HFF-Myc (cell line): ENCODE results near the gene PRDM15.
A peak's percentile ranks its signal among the peaks of the same experiment; 100 is the strongest.

Experiments
- DNase-seq: peaks from one replicate; pipeline ENCODE4 v3.0.0-alpha.2; 2011; ENCODE audit warnings: low read depth; ENCODE audit errors: extremely low read depth
- H3K4me3 ChIP-seq: replicated peaks from 2 replicates; pipeline ENCODE4 v1.5.1; 2011; ENCODE audit warnings: low read depth, mild to moderate bottlenecking, control low read depth, low read length
- TF ChIP-seq, protein P1 (sequence below): IDR thresholded peaks from 2 replicates; pipeline ENCODE4 v1.5.1; 2012; ENCODE audit warnings: mild to moderate bottlenecking, low read depth, low read length, control low read depth; ENCODE audit errors: missing control alignments

The PRDM15 gene

DNA sequence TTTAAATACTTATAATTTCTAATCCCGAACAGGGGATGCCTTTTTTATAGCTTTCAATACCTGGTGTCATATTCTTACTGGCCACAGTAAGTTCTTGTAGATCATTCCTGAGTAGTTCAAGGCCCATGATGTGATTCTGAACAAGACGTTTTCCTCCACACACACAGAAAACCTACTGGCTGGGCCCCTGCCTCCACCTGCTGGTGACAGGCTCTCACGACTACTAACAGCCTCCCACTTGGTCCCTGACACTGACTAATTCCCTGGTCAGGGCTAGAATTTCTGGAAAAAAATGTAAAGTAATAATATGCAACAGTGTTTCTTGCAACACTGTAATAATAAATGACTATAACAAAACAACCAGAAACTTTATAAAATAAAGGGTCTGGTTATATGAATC lies 61.9 kb downstream of the PRDM15 start:
- H3K4me3 ChIP-seq = no peak overlapping the region
- TF ChIP-seq, protein P1, sequence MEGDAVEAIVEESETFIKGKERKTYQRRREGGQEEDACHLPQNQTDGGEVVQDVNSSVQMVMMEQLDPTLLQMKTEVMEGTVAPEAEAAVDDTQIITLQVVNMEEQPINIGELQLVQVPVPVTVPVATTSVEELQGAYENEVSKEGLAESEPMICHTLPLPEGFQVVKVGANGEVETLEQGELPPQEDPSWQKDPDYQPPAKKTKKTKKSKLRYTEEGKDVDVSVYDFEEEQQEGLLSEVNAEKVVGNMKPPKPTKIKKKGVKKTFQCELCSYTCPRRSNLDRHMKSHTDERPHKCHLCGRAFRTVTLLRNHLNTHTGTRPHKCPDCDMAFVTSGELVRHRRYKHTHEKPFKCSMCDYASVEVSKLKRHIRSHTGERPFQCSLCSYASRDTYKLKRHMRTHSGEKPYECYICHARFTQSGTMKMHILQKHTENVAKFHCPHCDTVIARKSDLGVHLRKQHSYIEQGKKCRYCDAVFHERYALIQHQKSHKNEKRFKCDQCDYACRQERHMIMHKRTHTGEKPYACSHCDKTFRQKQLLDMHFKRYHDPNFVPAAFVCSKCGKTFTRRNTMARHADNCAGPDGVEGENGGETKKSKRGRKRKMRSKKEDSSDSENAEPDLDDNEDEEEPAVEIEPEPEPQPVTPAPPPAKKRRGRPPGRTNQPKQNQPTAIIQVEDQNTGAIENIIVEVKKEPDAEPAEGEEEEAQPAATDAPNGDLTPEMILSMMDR = peak; percentile 85
- DNase-seq = peak; percentile 36

DNA sequence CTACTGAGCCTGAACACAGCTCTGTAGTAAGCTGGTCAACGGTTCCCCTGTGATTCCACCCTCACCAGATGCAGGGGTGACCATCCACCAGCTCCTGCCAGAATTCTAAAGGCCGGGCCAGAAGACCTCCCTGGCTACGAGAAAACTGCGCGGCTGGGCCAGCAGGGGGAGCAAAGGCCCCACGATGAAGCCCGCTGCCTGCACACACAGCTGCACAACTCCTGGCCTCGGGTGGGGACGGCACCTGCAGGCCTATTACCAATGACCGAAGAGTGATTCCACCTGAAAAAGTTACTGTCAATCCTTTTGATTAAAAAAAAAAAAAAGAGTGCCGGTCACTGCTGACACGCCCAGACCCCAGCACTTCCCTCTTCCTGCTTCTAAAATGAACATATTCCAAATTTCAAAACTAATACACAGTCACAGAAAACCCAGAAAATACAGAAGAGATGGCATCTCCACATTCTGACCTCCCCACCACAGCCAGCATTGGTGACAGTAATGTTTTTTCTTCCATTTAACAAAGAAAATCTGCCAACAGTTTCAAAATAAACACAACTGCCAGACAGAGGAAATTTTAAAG lies 62.5 kb downstream of the PRDM15 start:
- no peak overlapping the region for H3K4me3 ChIP-seq
- TF ChIP-seq, protein P1 = peak; percentile 86
- peak; percentile 7 for DNase-seq

DNA sequence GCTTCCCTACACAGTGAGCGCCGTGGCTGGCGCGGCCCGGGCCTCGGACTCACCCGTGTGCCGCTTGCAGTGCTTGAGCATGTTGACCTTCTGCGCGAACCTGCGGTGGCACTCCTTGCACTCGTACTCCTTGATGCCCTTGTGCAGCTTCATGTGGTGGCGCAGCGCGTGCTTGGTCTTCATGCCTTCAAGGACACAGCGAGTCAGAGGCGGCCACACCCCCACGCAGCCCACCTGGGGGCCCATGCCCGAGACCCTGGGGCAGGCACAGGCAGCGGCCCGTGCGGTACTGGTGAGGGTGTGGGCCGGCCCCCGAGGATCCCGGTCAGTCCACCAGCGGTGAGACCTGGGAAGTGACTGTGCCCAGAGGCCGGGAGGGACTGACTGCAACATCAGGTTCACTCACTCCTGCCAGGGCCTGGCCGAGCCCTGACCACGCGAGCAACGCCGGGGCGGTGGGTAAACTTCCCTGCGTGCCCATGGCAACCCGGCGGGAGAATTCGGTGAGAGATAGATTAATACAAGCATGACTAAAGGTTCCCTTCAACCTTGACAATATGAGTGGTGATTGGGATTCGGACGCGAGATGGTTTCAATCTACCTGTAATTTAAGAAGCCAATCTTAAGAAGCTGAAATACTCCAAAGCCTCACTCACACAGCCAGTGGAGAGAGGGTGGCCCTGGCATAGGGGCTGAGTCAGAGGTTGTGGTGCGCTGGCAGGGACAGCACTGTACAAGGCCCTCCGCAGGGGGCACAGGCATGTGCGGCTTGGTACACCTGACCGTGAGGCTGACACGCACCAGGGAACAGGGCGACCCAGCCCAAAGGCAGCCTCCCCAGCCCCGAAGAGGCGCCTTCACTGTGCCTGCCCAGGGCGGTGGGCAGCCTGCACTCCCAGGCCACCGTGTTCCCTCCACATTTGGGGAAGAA lies 63.2 kb downstream of the PRDM15 start:
- DNase-seq = no peak
- no peak overlapping the region for H3K4me3 ChIP-seq
- TF ChIP-seq, protein P1 = no peak

DNA sequence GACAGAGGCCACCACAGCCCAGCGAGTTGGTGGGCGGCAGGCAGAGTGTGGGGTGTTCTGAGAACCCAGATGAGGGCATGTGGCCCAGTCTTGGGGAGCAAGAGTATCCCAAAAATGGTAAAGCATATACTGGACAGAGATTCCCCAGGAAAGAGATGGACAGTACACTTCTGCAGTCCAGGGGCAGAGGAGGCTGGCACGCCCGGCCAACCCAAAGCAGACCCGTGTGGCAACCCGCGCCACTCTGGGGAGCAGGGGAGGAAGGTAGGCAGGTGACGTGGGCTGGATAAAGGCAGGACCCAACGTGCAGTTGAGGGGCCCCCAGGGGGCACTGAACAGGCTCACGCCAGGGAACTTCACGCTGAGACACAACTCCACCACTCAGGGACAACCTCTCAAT lies 65.9 kb downstream of the PRDM15 start:
- DNase-seq = no peak
- TF ChIP-seq, protein P1 = no peak
- H3K4me3 ChIP-seq = no peak overlapping the region

DNA sequence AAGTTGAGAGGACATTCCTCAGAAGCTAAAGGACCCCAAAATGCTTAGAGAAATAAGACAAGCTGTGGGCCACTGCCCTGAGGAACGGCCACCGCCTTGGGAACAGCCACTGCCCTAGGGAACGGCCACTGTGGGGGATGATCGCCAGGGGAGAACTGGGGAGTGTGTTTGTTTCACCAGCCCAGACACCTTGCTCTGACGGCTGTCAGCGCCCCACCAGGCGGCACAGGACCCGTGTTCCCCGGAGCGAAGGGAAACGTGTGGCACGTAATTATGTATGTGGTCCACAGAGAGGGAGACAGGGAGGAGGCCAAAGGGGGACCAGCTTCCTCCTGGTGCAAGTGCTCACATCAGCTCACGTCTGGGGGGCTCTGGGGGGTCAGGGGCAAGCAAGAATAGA lies 66.5 kb downstream of the PRDM15 start:
- H3K4me3 ChIP-seq = no peak overlapping the region
- TF ChIP-seq, protein P1 = no peak
- DNase-seq = no peak

DNA sequence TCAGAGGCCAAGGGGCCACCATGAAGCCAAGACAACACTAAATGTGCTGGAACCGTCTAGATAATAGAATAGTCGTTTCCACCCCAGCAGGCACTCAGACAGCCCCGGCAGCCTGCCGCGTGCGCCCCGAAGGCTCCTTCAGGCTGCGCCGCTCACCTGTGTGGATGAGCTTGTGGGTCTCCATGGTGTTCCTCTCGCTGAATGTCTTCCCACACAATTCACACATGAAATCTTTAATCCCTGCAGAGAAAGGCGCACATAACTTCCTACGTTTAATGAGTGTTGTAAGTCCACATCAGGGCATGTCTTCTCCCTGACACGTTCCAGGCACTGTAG lies 68.6 kb downstream of the PRDM15 start:
- no peak for DNase-seq
- H3K4me3 ChIP-seq = no peak overlapping the region
- TF ChIP-seq, protein P1 = no peak
